Adipocyte (in vitro differentiated cells): Measurements from ENCODE around the gene SMO.
"Not testable (repeated sequence)": the region's sequence is repeated elsewhere in the genome, so short reads cannot be mapped to it uniquely, and the experiment has no call there.

Experiments
- DNase-seq: peaks from one replicate; pipeline ENCODE4 v3.0.0-alpha.2; 2015; ENCODE audit warnings: low read depth
- H3K27me3 ChIP-seq: replicated peaks from 2 replicates; pipeline ENCODE4 v1.7.0; 2013; ENCODE audit warnings: mild to moderate bottlenecking, low read length, moderate library complexity; ENCODE audit not compliant: control insufficient read depth, insufficient read depth
- H3K36me3 ChIP-seq: 2 replicates; pipeline ENCODE4 v1.7.0; 2013; ENCODE audit warnings: low read length, mild to moderate bottlenecking, moderate library complexity; ENCODE audit not compliant: control insufficient read depth, insufficient read depth, severe bottlenecking
- H3K4me1 ChIP-seq: 2 replicates; pipeline ENCODE4 v1.7.0; 2013; ENCODE audit warnings: mild to moderate bottlenecking, low read length, moderate library complexity; ENCODE audit not compliant: control insufficient read depth, insufficient read depth
- H3K4me3 ChIP-seq: 2 replicates; pipeline ENCODE4 v1.7.0; 2013; ENCODE audit warnings: mild to moderate bottlenecking, low read length, moderate library complexity
- H3K9ac ChIP-seq: 2 replicates; pipeline ENCODE4 v1.7.0; 2013; ENCODE audit warnings: mild to moderate bottlenecking, low read length, moderate library complexity
- H3K9me3 ChIP-seq: 2 replicates; pipeline ENCODE4 v1.7.0; 2013; ENCODE audit warnings: mild to moderate bottlenecking, low read length, moderate library complexity; ENCODE audit not compliant: control insufficient read depth

Gene SMO

GRCh38 chr7:129173861-129174260, 14.6 kb upstream of the SMO start:
- DNase-seq, H3K9me3 ChIP-seq, H3K36me3 ChIP-seq, H3K9ac ChIP-seq, H3K4me1 ChIP-seq, H3K4me3 ChIP-seq: not testable (repeated sequence)
- H3K27me3 ChIP-seq, result peaks cover 46% of the 10 kb centered on the region

GRCh38 chr7:129176916-129177710, 11.3 kb upstream of the SMO start:
- H3K9me3 ChIP-seq, result no peaks in the 10 kb centered on the region
- H3K36me3 ChIP-seq, result no peaks in the 10 kb centered on the region
- no peak for DNase-seq
- H3K27me3 ChIP-seq, result peaks cover 48% of the 10 kb centered on the region
- no peaks in the 10 kb centered on the region for H3K4me1 ChIP-seq
- H3K4me3 ChIP-seq, result no peak overlapping the region
- H3K9ac ChIP-seq, result no peak overlapping the region

DNA sequence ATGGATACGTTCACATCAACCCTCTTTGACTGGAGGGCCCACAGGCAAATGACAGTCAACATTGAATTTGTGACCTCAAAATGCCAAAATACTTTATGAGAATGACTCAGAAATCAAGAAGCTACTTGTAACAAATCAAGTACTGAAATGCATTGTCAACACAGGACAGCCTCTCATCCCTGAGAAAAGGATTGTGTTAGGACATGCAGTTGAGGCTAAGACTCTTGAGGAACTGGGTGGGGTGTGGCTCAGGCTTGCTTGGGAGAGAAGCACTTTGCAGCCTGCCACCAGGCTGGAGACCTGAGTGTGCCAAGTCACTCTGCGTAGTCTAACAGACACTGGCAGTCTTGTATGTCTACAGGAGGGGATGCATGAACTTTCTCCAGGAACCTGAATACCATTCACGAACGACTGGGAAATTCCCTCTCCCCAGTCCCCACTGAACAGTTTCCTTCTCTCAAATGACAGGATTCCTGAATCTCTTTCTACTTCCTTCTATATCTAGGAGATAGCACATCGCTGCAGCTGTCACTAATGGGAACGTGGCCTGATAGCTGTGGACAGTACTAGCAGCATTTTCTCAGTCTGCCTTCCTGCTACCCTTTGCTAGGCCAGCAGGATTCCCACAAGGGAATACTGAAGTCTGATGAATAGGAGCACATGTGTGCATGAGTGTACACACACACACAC, 3.3 kb upstream of the SMO start:
- Histone ChIP-seq H3K4me1 (peaks cover 9% of the 10 kb centered on the region), H3K4me3 (no peak overlapping the region), H3K9ac (no peak overlapping the region), H3K27me3 (peaks cover 46% of the 10 kb centered on the region), H3K9me3 (no peaks in the 10 kb centered on the region), H3K36me3 (no peaks in the 10 kb centered on the region)
- no peak for DNase-seq

DNA sequence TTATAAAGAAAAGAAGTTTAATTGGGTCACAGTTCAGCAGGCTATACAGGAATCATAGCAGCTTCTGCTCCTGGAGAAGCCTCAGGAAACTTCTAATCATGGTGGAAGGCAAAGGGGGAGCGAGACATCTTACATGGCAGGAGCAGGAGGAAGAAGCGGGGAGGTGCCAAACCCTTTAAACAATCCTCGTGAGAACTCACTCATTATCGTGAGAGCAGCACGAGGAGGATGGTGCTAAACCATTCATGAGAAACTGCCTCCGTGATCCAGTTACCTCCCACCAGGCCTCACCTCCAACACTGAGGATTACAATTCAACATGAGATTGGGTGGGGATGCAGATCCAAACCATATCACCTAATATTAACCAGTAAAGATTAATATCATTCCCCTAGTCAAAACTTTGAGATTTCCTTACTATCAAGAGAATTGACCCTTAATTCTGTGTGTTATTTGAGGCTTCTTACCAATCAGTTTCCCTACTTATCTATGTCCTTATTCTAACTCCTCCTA, 1.6 kb upstream of the SMO start:
- Histone ChIP-seq H3K36me3 (no peaks in the 10 kb centered on the region), H3K9ac (no peak overlapping the region), H3K4me1 (peaks cover 10% of the 10 kb centered on the region), H3K27me3 (peaks cover 53% of the 10 kb centered on the region), H3K4me3 (no peak overlapping the region), H3K9me3 (no peaks in the 10 kb centered on the region)
- DNase-seq, result no peak

GRCh38 chr7:129187681-129188371, 607 bp upstream of the SMO start:
- Histone ChIP-seq H3K27me3 (peaks cover 62% of the 10 kb centered on the region), H3K4me3 (peak overlapping the region; percentile 78), H3K36me3 (no peaks in the 10 kb centered on the region), H3K4me1 (peaks cover 10% of the 10 kb centered on the region), H3K9me3 (no peaks in the 10 kb centered on the region), H3K9ac (no peak overlapping the region)
- DNase-seq, result no peak

DNA sequence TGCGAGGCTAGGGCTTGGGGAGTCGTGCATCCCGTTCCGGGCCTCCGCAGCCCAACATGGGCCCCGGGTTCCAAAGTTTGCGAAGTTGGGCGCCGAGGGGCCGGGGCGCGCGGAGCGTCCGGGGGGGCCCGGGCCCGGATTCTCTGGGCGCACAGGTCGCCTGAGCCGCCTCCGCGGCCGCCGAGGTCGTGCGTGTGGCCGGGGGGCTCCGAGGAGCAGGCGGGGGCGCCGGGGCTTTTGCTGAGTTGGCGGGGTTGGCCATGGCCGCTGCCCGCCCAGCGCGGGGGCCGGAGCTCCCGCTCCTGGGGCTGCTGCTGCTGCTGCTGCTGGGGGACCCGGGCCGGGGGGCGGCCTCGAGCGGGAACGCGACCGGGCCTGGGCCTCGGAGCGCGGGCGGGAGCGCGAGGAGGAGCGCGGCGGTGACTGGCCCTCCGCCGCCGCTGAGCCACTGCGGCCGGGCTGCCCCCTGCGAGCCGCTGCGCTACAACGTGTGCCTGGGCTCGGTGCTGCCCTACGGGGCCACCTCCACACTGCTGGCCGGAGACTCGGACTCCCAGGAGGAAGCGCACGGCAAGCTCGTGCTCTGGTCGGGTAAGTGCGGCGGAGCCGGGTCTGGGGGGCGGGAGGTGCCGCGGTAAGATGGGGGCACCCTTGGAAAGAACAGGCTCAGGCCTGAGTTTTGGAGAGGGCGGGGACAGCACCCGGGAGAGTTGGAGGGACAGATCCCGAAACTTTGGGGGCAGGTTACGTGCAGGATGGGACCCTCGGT, 643 bp downstream of the SMO start:
- peak; percentile 71 for DNase-seq
- no peaks in the 10 kb centered on the region for H3K9me3 ChIP-seq
- H3K4me3 ChIP-seq, result peak overlapping the region; percentile 78
- H3K27me3 ChIP-seq, result peaks cover 65% of the 10 kb centered on the region
- H3K36me3 ChIP-seq, result no peaks in the 10 kb centered on the region
- peak overlapping the region; percentile 39 for H3K9ac ChIP-seq
- peaks cover 10% of the 10 kb centered on the region for H3K4me1 ChIP-seq

GRCh38 chr7:129189661-129190310, 1.4 kb downstream of the SMO start:
- Histone ChIP-seq H3K4me3 (peak overlapping the region; percentile 78), H3K27me3 (peaks cover 65% of the 10 kb centered on the region), H3K9ac (peak overlapping the region; percentile 39), H3K36me3 (no peaks in the 10 kb centered on the region), H3K4me1 (peaks cover 10% of the 10 kb centered on the region), H3K9me3 (no peaks in the 10 kb centered on the region)
- peak; percentile 46 for DNase-seq

DNA sequence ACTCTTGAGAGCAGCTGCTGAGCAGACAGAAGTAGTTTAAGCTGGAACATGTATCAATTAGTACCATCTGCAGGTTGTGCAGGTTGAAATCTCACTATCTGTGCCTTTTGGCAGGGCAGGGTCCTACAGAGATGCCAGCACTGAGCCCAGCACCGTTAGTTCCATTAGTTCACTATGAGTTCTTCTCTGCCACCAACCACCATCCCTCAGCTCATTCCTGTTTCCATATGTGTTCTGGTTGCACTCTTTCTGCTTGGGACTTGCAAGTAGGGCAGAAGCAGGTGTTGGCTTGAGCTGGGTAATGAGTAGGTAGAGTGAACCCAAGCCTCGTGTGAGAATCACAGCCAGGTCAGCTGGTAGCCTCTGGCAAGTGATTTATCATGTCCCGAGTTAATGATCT, 2.8 kb downstream of the SMO start:
- Histone ChIP-seq H3K27me3 (peaks cover 53% of the 10 kb centered on the region), H3K4me1 (peaks cover 10% of the 10 kb centered on the region), H3K36me3 (no peaks in the 10 kb centered on the region), H3K4me3 (no peak overlapping the region), H3K9me3 (no peaks in the 10 kb centered on the region), H3K9ac (no peak overlapping the region)
- no peak for DNase-seq

GRCh38 chr7:129193892-129194291, 5.5 kb downstream of the SMO start:
- Histone ChIP-seq H3K36me3 (no peaks in the 10 kb centered on the region), H3K27me3 (peaks cover 36% of the 10 kb centered on the region), H3K9me3 (no peaks in the 10 kb centered on the region), H3K4me3 (no peak overlapping the region), H3K4me1 (peaks cover 10% of the 10 kb centered on the region), H3K9ac (no peak overlapping the region)
- no peak for DNase-seq

DNA sequence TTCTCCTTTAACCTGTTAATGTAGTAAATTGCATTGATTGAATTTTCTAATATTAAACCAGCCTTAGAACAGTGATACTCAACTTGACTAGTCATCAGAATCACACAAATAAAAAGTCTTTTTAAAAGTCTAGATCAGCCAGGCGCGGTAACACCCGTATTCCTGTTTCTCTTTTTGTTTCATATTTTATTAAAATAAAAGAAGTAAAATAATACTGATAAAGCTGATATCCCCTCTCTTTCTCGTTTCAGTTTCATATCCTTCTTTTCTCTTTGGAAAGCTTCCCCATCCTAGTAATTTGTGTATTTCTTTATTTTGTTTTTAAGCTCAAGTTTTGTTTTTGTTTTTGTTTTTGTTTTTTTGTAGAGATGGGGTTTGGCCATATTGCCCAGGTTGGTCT, 9.3 kb downstream of the SMO start:
- H3K4me3 ChIP-seq, result no peak overlapping the region
- H3K27me3 ChIP-seq, result peaks cover 5% of the 10 kb centered on the region
- DNase-seq, result no peak

More for the DNA sequence above, 9.3 kb downstream of the SMO start:
- H3K4me1 ChIP-seq, result no peaks in the 10 kb centered on the region
- no peak overlapping the region for H3K9ac ChIP-seq
- H3K9me3 ChIP-seq, result no peaks in the 10 kb centered on the region
- no peaks in the 10 kb centered on the region for H3K36me3 ChIP-seq
